Fibroblast of mammary gland (primary cell): ENCODE results near the gene GUCY1A2.
A peak's percentile ranks its signal among the peaks of the same experiment; 100 is the strongest.
"Not testable (repeated sequence)": the region's sequence is repeated elsewhere in the genome, so short reads cannot be mapped to it uniquely, and the experiment has no call there.

Source experiments
- DNase-seq: peaks from one replicate; pipeline ENCODE4 v3.0.0-alpha.2; 2010; ENCODE audit warnings: low read depth
- H3K4me3 ChIP-seq: 2 replicates; pipeline ENCODE4 v1.5.1; 2011; ENCODE audit warnings: low read depth, mild to moderate bottlenecking, low read length, moderate library complexity; ENCODE audit not compliant: control insufficient read depth
- CTCF ChIP-seq: conservative IDR thresholded peaks from 2 replicates; pipeline ENCODE4 v1.5.1; 2011; ENCODE audit warnings: low read depth, low read length, inconsistent platforms; ENCODE audit not compliant: control insufficient read depth, insufficient read depth

Gene GUCY1A2

GRCh38 chr11:106785913-106786650, 232.2 kb downstream of the GUCY1A2 start:
- DNase-seq = peak; percentile 10
- H3K4me3 ChIP-seq = no peak overlapping the region
- TF ChIP-seq CTCF = no peak

- not testable (repeated sequence) for DNase-seq, H3K4me3 ChIP-seq
Observed at GRCh38 chr11:106777302-106777701, 241.0 kb downstream of the GUCY1A2 start.

GRCh38 chr11:106770489-106771085, 247.7 kb downstream of the GUCY1A2 start:
- peak; percentile 52 for DNase-seq
- H3K4me3 ChIP-seq = no peak overlapping the region
- TF ChIP-seq CTCF = no peak

- no peak overlapping the region for H3K4me3 ChIP-seq
- TF ChIP-seq CTCF = no peak
- DNase-seq = no peak
Observed at GRCh38 chr11:106765469-106766258, 252.6 kb downstream of the GUCY1A2 start.

- no peak for TF ChIP-seq CTCF
- no peak for DNase-seq
Observed at GRCh38 chr11:106763501-106763900, 254.8 kb downstream of the GUCY1A2 start.

GRCh38 chr11:106761745-106762144, 256.5 kb downstream of the GUCY1A2 start:
- H3K4me3 ChIP-seq = no peak overlapping the region
- no peak for TF ChIP-seq CTCF
- DNase-seq = no peak

More at GRCh38 chr11:106763501-106763900, 254.8 kb downstream of the GUCY1A2 start:
- H3K4me3 ChIP-seq = no peak overlapping the region

- DNase-seq = no peak
- H3K4me3 ChIP-seq = no peak overlapping the region
- TF ChIP-seq CTCF = no peak
Observed at GRCh38 chr11:106761240-106761639, 257.0 kb downstream of the GUCY1A2 start.
